Esophagus squamous epithelium (tissue), 4 donors: Measurements from ENCODE around the gene FGD4.

ENCODE experiments used
- CTCF ChIP-seq, 6 experiments: fragments of 450-650 bp in 4 of 6; fragments of 200-600 bp in 2 of 6; sonication (generic) in 2 of 6; IDR thresholded peaks; one replicate each; pipeline ENCODE4 v1.5.1; 2016 to 2019; ENCODE audit warnings: antibody characterized with exemption in 6 of 6, mild to moderate bottlenecking in 4 of 6, moderate library complexity in 4 of 6
- POLR2A ChIP-seq, 4 donors: fragments of 450-650 bp; IDR thresholded peaks; one replicate each; pipeline ENCODE4 v1.6.1; 2017; ENCODE audit warnings: antibody characterized with exemption in 4 of 4, mild to moderate bottlenecking in 4 of 4, moderate library complexity in 3 of 4

DNA sequence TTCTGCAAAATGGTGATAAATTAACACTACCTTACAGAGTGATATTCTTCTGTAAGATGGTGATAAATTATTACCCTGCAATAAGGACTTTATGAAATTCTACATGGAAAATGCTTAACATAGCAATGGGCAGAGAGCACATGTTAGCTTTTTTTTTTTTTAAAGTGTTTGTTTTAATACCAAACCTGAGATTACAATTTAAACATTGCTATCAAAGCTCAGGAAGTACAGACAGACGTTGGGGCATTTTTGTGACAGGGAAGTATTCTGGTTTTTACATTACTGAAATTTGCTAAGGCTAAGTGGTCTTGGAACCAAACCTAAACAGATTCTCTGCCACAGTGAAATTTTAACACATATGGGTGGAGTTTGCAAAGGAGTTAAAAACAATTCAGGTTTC is 133.1 kb downstream of the FGD4 start:
- TF ChIP-seq CTCF (IDR thresholded peaks at IDR 0.05) (no peak), POLR2A (IDR thresholded peaks at IDR 0.05) (no peak)
